Kidney epithelial cell (primary cell): Measurements from ENCODE around the gene ALG10B. TPM values are rescaled to one million over a fixed set of nuclear protein-coding genes. Genes with fewer than 3 reads are reported as not detected.
A peak's percentile ranks its signal among the peaks of the same experiment; 100 is the strongest.
"Not testable (repeated sequence)": the region's sequence is repeated elsewhere in the genome, so short reads cannot be mapped to it uniquely, and the experiment has no call there.

Source experiments
- DNase-seq: peaks from one replicate; pipeline ENCODE4 v3.0.0-alpha.2; 2010; ENCODE audit warnings: low read depth
- H3K27me3 ChIP-seq: 2 replicates; pipeline ENCODE4 v1.6.0; 2011; ENCODE audit warnings: low read length; ENCODE audit not compliant: control insufficient read depth, insufficient read depth
- H3K36me3 ChIP-seq: 2 replicates; pipeline ENCODE4 v1.5.1; 2011; ENCODE audit warnings: low read length; ENCODE audit not compliant: control insufficient read depth, insufficient read depth
- H3K4me3 ChIP-seq: 2 replicates; pipeline ENCODE4 v1.5.1; 2011; ENCODE audit warnings: low read depth, mild to moderate bottlenecking, control low read depth, low read length
- total RNA-seq: library from RNA; depleted of rRNA; stranded (reverse); fragments of >200 nt; gene quantifications from 2 replicates; pipeline ENCODE4 v1.2.3, GENCODE V29; 2015
- TF ChIP-seq, protein P1 (sequence below): IDR thresholded peaks from 2 replicates; pipeline ENCODE4 v1.5.1; 2011; ENCODE audit warnings: mild to moderate bottlenecking, moderate library complexity, low read length, control low read depth, inconsistent platforms; ENCODE audit not compliant: insufficient read depth, poor library complexity, severe bottlenecking

Gene ALG10B
- total RNA-seq, 1 donor from 2014 or later = 3.9 TPM

DNA sequence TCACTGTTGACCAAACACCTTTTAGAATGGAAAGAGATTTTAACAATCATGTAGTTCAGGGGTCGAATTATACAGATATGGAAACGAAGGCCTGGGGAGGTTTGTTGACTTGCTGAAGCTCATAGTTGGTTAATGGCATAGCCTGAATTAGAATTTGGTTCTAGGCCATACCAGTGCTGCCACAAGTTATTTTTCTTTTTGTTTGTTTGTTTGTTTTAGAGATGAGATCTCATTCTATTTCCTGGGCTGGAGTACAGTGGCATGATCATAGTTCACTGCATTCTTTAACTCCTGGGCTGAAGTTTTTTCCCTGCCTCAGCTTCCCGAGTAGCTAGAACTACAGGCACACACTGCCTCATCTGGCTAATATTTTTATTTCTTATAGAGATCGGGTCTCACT lies 25.4 kb upstream of the ALG10B start:
- DNase-seq = no peak
- no peak overlapping the region for H3K4me3 ChIP-seq
- H3K36me3 ChIP-seq = no peaks in the 10 kb centered on the region
- no peaks in the 10 kb centered on the region for H3K27me3 ChIP-seq
- TF ChIP-seq, protein P1, sequence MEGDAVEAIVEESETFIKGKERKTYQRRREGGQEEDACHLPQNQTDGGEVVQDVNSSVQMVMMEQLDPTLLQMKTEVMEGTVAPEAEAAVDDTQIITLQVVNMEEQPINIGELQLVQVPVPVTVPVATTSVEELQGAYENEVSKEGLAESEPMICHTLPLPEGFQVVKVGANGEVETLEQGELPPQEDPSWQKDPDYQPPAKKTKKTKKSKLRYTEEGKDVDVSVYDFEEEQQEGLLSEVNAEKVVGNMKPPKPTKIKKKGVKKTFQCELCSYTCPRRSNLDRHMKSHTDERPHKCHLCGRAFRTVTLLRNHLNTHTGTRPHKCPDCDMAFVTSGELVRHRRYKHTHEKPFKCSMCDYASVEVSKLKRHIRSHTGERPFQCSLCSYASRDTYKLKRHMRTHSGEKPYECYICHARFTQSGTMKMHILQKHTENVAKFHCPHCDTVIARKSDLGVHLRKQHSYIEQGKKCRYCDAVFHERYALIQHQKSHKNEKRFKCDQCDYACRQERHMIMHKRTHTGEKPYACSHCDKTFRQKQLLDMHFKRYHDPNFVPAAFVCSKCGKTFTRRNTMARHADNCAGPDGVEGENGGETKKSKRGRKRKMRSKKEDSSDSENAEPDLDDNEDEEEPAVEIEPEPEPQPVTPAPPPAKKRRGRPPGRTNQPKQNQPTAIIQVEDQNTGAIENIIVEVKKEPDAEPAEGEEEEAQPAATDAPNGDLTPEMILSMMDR = no peak

DNA sequence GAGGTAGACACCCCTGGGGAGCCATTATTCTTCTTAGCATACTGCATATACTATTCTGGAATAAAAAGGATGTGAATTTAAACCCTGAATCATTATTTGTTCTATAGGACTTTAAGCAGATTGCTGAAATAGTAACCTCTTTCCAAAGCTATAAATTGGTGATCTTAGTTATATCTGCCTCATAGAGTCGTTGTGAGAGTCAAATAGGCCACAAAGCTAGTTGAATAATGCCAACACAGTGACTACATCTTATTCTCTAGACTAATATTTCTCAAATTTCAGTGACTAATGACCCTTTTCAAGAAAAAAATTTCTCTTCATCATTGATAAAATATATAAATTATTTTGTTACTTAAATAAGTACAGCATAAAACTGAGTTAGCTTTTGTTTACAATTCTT lies 13.6 kb upstream of the ALG10B start:
- not testable (repeated sequence) for H3K4me3 ChIP-seq, H3K36me3 ChIP-seq, DNase-seq, H3K27me3 ChIP-seq

DNA sequence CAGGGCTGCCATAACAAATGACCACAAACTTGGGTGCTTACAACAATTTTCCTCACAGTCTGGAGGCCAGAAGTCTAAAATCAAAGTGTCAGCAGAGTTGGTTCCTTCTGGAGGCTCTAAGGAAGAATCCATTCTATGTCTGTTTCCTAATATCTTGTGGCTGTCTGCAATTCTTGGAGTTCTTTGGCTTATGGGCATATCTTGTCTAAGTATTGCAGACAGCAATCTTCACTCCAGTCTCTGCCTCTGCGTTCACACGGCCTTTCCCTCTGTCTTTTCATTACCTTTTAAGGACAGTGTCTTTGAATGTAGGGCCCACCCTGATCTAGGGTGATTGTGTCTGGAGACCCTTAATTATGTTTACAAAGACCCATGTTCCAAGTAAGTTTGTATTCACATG lies 5.4 kb downstream of the ALG10B start:
- not testable (repeated sequence) for DNase-seq

DNA sequence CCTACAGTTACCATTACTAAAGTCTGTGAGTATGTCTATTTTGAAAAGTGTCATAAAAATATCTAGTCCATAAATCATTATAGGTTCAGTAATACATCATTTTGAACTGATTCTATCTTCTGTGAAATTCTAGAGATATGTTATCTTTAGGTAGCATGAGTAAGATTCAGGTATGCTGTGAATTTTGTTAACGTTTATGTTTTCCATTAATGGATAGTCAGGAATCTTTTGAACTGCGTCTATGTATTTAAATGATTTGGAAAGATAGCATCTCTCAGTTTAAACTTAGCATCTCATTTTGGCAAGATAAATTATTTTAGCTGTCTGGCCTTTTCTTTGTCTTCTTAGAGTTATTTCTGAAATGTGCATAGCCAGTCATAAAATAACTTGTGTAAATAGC lies 8.3 kb downstream of the ALG10B start:
- Histone ChIP-seq H3K36me3 (no peaks in the 10 kb centered on the region), H3K4me3 (no peak overlapping the region), H3K27me3 (no peaks in the 10 kb centered on the region)
- TF ChIP-seq, protein P1 = no peak
- DNase-seq = no peak

More for the DNA sequence above, 5.4 kb downstream of the ALG10B start:
- H3K4me3 ChIP-seq, H3K36me3 ChIP-seq, H3K27me3 ChIP-seq: not testable (repeated sequence)

DNA sequence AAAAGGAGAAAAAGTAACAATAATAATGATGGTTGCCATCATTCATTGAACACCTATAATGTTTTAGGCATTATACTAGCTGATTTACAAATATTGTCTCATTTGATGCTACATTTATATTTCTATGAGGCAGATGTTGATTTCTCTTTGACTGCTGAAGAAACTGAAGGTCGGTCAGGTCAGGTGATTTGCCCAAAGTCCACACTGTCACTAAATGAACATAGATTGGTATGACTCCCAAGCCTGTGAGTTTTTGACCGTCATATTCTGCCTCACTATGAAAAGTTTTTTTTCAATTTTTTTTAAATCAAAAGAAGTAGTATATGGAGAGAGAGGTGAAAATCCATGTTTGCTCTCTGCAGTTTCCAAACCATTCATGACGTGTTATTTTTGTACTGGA lies 10.8 kb downstream of the ALG10B start:
- no peaks in the 10 kb centered on the region for H3K36me3 ChIP-seq
- H3K4me3 ChIP-seq = no peak overlapping the region
- TF ChIP-seq, protein P1 = no peak
- no peaks in the 10 kb centered on the region for H3K27me3 ChIP-seq
- DNase-seq = no peak

DNA sequence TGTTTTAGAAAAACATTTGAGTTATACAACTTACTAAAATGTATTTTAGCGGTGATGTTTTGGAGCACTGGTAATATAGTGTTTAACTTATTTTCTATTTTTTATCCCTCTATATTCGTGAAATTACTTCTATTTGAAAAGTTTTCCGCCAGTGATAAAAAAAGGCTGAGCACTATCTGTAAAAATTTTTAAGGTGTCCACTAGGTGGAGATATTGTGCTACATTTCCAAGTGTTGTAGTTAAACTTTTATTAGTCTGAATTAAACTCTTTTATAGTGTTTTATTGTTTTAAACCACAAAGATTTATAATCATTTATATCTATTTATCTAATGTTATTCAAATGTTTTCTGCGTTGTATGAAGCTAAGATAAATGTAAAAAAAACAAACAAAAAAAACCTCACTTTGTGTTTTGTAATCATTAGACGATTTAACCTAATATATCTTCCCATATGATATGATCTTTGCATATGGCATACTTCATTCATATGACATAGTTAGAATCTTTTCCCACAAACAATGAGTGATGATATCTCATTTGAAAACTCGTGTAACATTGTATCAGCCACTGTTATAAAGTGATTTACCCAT lies 11.8 kb downstream of the ALG10B start:
- H3K4me3 ChIP-seq = no peak overlapping the region
- no peaks in the 10 kb centered on the region for H3K27me3 ChIP-seq
- TF ChIP-seq, protein P1 = peak; percentile 36
- DNase-seq = peak; percentile 1
- H3K36me3 ChIP-seq = no peaks in the 10 kb centered on the region

DNA sequence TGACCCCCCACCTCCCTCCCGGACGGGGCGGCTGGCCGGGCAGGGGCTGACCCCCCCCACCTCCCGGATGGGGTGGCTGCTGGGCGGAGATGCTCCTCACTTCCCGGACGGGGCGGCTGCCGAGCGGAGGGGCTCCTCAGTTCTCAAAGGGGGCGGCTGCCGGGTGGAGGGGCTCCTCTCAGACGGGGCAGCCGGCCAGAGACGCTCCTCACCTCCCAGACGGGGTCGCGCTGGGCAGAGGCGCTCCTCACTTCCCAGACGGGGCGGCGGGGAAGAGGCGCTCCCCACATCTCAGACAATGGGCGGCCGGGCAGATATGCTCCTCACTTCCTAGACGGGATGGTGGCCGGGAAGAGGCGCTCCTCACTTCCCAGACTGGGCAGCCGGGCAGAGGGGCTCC lies 13.8 kb downstream of the ALG10B start:
- H3K4me3 ChIP-seq, H3K36me3 ChIP-seq, DNase-seq, H3K27me3 ChIP-seq: not testable (repeated sequence)
